GM19238 (cell line): Measurements from ENCODE around the gene DPP9.

Experiments used
- DNase-seq: peaks from one replicate; pipeline ENCODE4 v3.0.0; 2011; ENCODE audit warnings: low spot score; ENCODE audit not compliant: insufficient read length

The DPP9 gene

GRCh38 chr19:4709440-4710280 is 14.0 kb downstream of the DPP9 start:
- no peak for DNase-seq

GRCh38 chr19:4707956-4708650 is 15.5 kb downstream of the DPP9 start:
- DNase-seq: no peak

GRCh38 chr19:4707322-4707721 is 16.3 kb downstream of the DPP9 start:
- DNase-seq: no peak

- no peak for DNase-seq
Observed at GRCh38 chr19:4705413-4706131, 18.1 kb downstream of the DPP9 start.

- no peak for DNase-seq
Observed at GRCh38 chr19:4704317-4704673, 19.3 kb downstream of the DPP9 start.

GRCh38 chr19:4703671-4704316 is 19.8 kb downstream of the DPP9 start:
- no peak for DNase-seq

GRCh38 chr19:4702764-4703163 is 20.9 kb downstream of the DPP9 start:
- no peak for DNase-seq

- no peak for DNase-seq
Observed at GRCh38 chr19:4701557-4701956, 22.1 kb downstream of the DPP9 start.

- no peak for DNase-seq
Observed at GRCh38 chr19:4700693-4700970, 23.0 kb downstream of the DPP9 start.

- DNase-seq: no peak
Observed at GRCh38 chr19:4699826-4700692, 23.6 kb downstream of the DPP9 start.

- no peak for DNase-seq
Observed at GRCh38 chr19:4697304-4697703, 26.3 kb downstream of the DPP9 start.

- DNase-seq: no peak
Observed at GRCh38 chr19:4695224-4695731, 28.4 kb downstream of the DPP9 start.

GRCh38 chr19:4694211-4694987 is 29.2 kb downstream of the DPP9 start:
- DNase-seq: no peak

GRCh38 chr19:4693471-4694121 is 30.0 kb downstream of the DPP9 start:
- DNase-seq: no peak

- no peak for DNase-seq
Observed at GRCh38 chr19:4693078-4693350, 30.6 kb downstream of the DPP9 start.

- DNase-seq: no peak
Observed at GRCh38 chr19:4692251-4693077, 31.2 kb downstream of the DPP9 start.

GRCh38 chr19:4691373-4691772 is 32.3 kb downstream of the DPP9 start:
- no peak for DNase-seq

- no peak for DNase-seq
Observed at GRCh38 chr19:4690361-4690760, 33.3 kb downstream of the DPP9 start.

GRCh38 chr19:4689403-4689802 is 34.2 kb downstream of the DPP9 start:
- no peak for DNase-seq
